GM23248 (cell line): ENCODE data around the gene SLC34A3.

ENCODE experiments used
- EZH2 ChIP-seq: fragments of 200-600 bp; sonication (generic); IDR thresholded peaks from 2 replicates; pipeline ENCODE4 v1.6.1; 2018; ENCODE audit warnings: antibody characterized with exemption, mild to moderate bottlenecking; ENCODE audit not compliant: insufficient read depth, poor library complexity, severe bottlenecking
- EZH2phosphoT487 ChIP-seq: fragments of 200-600 bp; sonication (generic); IDR thresholded peaks from 2 replicates; pipeline ENCODE4 v1.6.1; 2018; ENCODE audit warnings: antibody characterized with exemption, moderate library complexity, mild to moderate bottlenecking, low read depth; ENCODE audit not compliant: insufficient read depth

DNA sequence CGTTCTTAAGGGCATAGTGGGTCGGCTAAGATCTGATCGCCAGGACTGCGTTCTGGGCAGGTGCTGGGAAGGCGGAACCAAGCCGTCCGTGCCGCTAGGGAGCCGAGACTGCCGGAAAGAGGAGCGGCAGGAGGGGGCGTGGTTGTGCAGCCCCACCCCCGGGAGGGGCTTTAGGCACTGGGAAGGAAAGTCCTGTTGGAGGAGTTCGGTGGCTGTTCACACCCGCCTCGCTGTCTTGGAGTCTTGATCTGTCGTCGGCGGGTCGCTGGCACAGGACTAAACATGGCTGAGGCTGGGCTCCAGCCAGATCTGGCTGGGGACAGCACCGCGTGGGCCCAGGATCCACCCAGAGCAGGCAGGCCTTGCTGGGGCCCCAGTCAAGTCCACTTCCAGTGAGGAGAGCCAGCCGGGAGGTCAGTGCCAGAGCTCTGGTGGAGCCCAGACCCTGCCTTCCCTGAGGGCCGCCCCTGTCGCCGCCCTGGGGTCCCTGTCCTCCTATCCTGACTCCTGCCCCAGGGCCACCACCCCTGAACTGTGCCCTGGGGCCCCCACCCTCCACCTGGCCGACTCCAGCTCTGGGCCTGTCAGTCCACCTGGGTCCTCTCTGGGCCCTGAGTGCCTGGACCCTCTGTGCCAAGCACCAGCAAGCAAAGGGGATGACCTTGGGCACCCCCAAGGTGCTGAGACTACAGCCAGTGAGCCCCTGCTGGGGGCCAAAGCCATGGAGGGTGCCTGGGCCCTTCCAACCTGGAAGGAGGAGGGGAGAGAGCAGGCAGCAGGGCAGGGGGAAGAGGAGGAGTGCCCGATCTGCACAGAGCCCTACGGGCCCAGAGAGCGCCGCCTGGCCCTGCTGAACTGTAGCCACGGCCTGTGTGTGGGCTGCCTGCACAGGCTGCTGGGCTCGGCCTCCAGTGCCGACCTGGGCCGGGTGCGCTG, 13.2 kb upstream of the SLC34A3 start:
- no peak for TF ChIP-seq EZH2
- no peak for TF ChIP-seq EZH2phosphoT487
